ENCODE measurements around the gene NECAB2.

Gene NECAB2

GRCh38 chr16:83994703-83995102 is 26.7 kb downstream of the NECAB2 start:
- DNase-seq: no peak

GRCh38 chr16:83995754-83996153 is 27.7 kb downstream of the NECAB2 start:
- no peak for DNase-seq

GRCh38 chr16:83996481-83997252 is 28.6 kb downstream of the NECAB2 start:
- DNase-seq: no peak

- DNase-seq: no peak
These were observed 30.0 kb downstream of the NECAB2 start for GRCh38 chr16:83998091-83998490.

GRCh38 chr16:84000989-84001642 is 33.1 kb downstream of the NECAB2 start:
- no peak for DNase-seq

GRCh38 chr16:84001726-84002125 is 33.7 kb downstream of the NECAB2 start:
- DNase-seq: no peak

- no peak for DNase-seq
These were observed 35.0 kb downstream of the NECAB2 start for GRCh38 chr16:84003038-84003437.

GRCh38 chr16:84004442-84004841 is 36.4 kb downstream of the NECAB2 start:
- DNase-seq: no peak

GRCh38 chr16:84005391-84005790 is 37.3 kb downstream of the NECAB2 start:
- no peak for DNase-seq

- no peak for DNase-seq
These were observed 39.5 kb downstream of the NECAB2 start for GRCh38 chr16:84007520-84007919.

- no peak for DNase-seq
These were observed 39.9 kb downstream of the NECAB2 start for GRCh38 chr16:84007965-84008364.

- no peak for DNase-seq
These were observed 41.2 kb downstream of the NECAB2 start for GRCh38 chr16:84009282-84009681.

GRCh38 chr16:84013787-84014569 is 45.9 kb downstream of the NECAB2 start:
- DNase-seq: peak; percentile 34

- no peak for DNase-seq
These were observed 46.7 kb downstream of the NECAB2 start for GRCh38 chr16:84014570-84015327.

- DNase-seq: no peak
These were observed 47.4 kb downstream of the NECAB2 start for GRCh38 chr16:84015399-84015798.

- DNase-seq: no peak
These were observed 48.4 kb downstream of the NECAB2 start for GRCh38 chr16:84016477-84016876.

- DNase-seq: no peak
These were observed 50.7 kb downstream of the NECAB2 start for GRCh38 chr16:84018710-84019109.

- DNase-seq: no peak
These were observed 52.3 kb downstream of the NECAB2 start for GRCh38 chr16:84020353-84020752.

GRCh38 chr16:84021488-84021887 is 53.4 kb downstream of the NECAB2 start:
- no peak for DNase-seq

GRCh38 chr16:84022644-84023043 is 54.6 kb downstream of the NECAB2 start:
- no peak for DNase-seq

- DNase-seq: no peak
These were observed 56.8 kb downstream of the NECAB2 start for GRCh38 chr16:84024854-84025253.

GRCh38 chr16:84026606-84027005 is 58.6 kb downstream of the NECAB2 start:
- no peak for DNase-seq

- DNase-seq: no peak
These were observed 59.6 kb downstream of the NECAB2 start for GRCh38 chr16:84027625-84028024.

Data from CD4-positive, alpha-beta T cell treated with Interleukin-17A for 4 hours (primary cell).